Suprapubic skin (tissue), 4 donors: ENCODE data around the gene PLCB1.

Experiments
- CTCF ChIP-seq, 2 donors: fragments of 200-600 bp in 1 of 2; fragments of 450-650 bp in 1 of 2; sonication (generic) in 1 of 2; IDR thresholded peaks; one replicate each; pipeline ENCODE4 v1.5.1; 2016 to 2019; ENCODE audit warnings: antibody characterized with exemption in 2 of 2, mild to moderate bottlenecking in 1 of 2, moderate library complexity in 1 of 2
- EP300 ChIP-seq: sonication (generic); formaldehyde crosslinking; IDR thresholded peaks from one replicate; pipeline ENCODE4 v1.6.1; 2017; ENCODE audit warnings: antibody characterized with exemption
- POLR2A ChIP-seq, 2 donors: fragments of 450-650 bp; IDR thresholded peaks; one replicate each; pipeline ENCODE4 v1.6.1; 2017; ENCODE audit warnings: antibody characterized with exemption in 2 of 2, mild to moderate bottlenecking in 2 of 2, moderate library complexity in 2 of 2
- POLR2AphosphoS5 ChIP-seq, 3 donors: sonication (generic); formaldehyde crosslinking; IDR thresholded peaks; one replicate each; pipeline ENCODE4 v1.6.1; 2017; ENCODE audit warnings: antibody characterized with exemption in 3 of 3

- TF ChIP-seq POLR2A (IDR thresholded peaks at IDR 0.05), result no peak
- TF ChIP-seq CTCF (IDR thresholded peaks at IDR 0.05), result no peak
- no peak for TF ChIP-seq EP300
- TF ChIP-seq POLR2AphosphoS5 (IDR thresholded peaks at IDR 0.05), result no peak
Measured at GRCh38 chr20:8128291-8129060, 3.6 kb upstream of the PLCB1 start.
